NOMO-1 treated with dmso at 0.1 percent for 144 hours (cell line): ENCODE measurements around the gene S100A6.

Experiments
- DNase-seq: peaks from one replicate; lab custom pipeline; 2025; ENCODE audit not compliant: unreplicated experiment; lab: John Stamatoyannopoulos, UW

Gene S100A6

DNA sequence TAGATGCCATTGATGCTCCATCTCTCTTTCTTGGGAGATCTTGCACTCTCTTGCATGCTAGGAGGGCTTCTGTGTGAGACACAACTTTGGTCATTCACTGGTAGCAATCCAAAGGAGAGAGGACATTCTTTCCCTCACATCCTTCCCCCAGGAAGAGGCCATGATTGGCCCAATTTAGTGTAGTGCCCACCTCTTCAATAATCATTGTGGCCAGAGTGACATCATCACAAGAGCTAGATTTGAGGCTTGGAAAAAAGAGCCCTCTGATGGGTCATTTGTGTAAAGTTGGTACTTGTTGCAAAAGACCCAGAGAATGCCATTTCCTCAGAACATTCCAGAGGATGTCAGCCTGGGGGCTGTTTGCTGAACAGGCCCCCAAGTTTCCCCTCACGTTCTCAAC is 30.2 kb downstream of the S100A6 start:
- DNase-seq = no peak

DNA sequence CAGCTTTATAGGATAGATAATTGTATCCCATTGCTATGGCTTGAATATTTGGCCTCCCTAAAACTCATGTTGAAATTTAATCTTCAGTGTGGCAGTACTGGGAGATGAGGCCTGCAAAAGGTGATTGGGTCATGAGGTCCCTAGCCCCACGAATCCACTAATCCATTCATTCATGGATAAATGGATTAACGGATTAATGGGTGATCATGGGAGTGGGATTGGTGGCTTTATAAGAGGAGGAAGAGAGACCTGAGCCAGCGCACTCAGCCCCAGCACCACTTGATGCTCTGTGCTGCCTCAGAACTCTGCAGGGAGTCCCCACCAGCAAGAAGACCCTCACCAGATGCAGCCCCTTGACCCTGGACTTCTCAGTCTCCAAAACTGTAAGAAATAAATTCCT is 32.0 kb downstream of the S100A6 start:
- DNase-seq = no peak

DNA sequence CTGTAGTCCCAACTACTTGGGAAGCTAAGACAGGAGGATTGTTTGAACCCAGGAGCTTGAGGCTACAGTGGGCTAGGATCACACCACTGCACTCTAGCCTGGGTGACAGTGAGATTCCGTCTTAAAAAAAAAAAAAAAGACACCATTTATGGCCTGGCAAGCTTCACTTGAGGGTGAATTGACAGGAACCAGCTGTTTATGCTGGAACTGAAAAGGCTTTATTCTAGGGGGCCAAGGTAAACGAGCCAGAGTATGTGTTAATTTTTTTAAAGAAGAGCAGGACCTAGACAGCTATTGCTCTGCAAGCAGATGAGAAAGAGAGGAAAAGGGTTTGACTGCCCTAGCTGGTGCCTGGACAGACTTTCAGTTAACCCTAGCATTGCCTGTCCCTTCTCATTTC is 37.0 kb downstream of the S100A6 start:
- no peak for DNase-seq

DNA sequence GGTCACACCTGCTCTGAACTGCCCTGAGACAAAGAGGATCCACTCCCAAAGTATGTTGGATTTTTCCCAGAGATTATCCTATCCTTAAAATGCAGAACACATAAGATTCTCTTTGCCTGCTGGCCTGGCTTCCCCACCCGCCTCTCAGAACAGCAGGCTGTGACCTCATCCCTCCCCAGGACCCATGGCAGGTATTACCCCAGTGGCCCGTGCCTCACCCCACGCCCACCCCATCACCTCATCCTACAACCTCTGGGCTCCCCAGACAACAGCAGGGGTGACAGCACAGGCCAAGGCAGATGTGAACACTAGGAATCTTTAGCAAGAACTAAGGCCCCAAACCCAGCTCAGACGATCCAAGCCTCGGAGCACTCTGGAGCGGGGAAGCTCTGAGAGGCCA is 40.3 kb downstream of the S100A6 start:
- no peak for DNase-seq

DNA sequence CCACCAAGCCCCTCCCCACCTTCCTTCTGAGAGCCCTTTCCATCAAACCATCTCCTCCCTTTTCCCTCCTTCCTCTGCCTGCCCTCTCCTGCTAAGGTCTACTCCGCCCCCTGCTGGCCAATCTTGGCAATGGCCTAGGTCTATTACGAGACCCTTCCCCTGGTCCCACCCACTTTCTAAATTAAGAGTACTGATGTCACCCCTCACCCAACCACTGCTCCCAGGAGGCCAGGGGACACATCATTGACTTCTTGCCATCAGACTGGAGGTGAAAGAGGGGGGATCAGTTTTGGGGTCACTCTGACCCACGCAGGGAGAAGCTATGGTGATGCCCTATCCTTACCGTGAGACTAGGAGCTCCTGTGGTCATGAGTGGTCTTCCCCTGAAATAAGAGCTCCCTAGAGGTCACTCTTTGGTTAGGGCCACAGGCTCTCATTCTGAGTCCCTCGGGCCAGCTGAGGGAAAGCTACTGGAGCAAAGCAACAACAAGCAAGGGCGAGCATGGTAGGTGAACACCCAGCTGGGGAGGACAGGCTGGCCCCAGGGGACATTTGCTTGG is 40.7 kb downstream of the S100A6 start:
- DNase-seq = peak; percentile 33

DNA sequence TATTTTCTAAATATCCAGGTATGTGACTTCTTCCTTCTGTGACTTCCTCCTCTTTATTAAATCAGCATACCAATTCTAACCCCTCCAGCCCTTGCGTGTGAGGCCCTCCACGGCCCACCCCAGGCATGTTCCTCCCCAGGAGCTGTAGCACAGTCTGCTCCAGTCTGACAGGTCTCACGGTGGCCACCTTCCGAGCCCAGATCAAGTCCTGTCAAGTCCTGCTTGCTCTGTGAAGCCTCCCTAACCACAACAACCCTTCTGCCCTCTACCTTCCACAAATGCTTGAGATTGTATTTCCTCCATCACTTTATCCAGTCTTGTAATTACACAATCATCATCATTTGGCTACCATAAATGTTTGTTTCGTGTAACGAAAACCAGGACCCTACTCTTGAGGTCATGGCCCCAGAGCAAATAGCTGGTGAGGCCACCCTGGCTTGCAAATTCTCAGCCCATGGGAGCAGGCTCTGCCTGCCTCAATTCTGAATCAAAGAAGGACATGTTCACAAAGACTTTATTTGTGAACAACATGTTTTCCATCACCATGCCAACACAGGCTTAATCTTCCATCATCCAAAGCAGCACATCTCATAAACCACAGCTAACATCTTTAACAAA is 42.3 kb downstream of the S100A6 start:
- no peak for DNase-seq

DNA sequence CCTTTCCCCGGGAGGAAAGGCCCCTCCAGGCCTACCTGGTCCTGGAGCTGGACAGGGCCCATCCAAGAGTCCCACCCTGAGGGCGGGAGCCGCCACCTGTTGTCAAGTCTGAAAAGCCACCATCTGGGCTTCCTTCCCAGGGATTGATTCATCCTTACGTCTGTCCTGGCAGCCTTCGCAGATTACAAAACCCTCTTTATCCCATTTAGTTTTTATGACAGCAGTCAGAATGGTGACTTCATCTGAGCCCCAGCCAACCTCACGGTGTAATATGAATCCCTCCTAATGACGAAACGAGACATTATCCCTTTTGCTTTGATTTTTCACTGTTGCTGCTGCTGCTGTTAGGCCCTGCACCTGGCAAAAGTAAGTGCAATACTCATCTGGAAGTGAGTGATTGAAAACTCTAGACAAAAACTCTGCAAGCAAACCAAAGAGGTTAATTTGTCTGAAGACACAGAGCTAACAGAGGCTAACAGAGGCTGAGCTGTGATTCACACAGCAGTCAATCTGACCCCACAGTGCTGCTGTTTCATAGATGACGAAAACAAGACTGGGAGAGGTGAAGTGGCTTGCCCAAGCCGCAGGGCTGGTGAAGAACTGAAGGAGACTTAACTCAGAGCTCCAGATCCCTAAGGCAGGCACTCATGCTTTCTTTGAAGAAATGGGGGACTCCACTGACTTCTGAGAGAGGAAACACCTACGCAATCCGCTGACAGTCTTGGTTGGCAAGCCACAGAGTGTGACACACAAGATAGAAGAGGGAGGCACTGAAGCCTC is 45.3 kb downstream of the S100A6 start:
- DNase-seq = peak; percentile 56

DNA sequence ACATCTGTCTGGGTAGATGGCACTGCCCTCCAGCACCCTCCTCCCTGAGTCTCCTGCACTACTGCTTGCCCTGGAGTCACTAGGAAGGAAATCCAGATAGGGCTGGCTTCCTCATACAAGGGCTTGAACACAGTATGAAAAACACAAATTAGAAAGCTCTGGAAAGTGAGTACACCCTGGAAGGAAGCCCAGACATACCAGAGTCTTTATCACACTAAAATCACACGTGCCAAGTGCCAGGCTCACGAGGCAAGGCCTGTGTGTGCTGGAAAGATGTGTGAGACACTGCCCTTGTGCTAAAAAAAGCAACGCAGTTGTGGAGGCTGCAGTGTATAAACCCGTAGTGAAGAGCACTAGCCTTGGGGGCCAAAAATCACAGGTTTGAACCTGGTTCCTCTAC is 47.1 kb downstream of the S100A6 start:
- DNase-seq = no peak

DNA sequence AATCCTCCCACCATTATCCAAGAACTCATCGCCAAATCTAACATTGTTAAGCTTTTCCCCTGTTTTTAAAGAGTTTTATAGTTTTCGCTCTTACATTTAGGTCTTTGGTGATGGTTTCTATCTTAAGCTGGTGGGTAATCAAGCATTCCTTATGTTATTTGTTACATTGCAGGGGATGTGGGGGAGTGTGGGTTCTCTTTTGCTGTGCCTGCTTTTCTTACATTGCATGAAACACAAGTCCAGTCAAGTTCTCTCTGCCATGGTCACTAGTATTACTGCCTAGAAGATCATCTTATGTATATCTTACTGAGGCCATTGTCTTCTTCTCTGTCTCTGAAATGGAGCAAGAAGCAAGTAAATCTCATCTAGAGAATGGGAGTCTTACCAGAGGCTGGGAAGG is 48.1 kb downstream of the S100A6 start:
- DNase-seq = no peak

DNA sequence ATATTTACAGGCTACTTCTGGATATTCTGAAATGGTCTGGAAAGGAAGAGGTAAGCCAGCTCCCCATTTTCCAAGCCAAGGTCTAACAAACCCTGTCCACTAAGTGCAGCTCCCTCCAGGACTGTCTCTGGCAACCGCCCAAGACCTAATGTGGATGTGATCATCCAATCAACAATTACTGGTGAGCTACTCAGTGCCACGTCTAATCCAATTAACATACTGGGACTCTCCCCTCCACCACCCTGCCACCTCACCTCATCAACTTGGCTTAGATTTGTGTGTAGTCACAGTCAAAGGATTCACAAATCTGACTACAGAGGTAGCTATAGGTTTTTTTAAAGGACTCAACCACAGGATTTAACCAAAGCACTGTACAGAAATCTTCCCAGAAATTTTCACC is 49.9 kb downstream of the S100A6 start:
- no peak for DNase-seq
